ENCODE measurements around the gene CIC. TPM values are rescaled to one million over a fixed set of nuclear protein-coding genes. Genes with fewer than 3 reads are reported as not detected.
A peak's percentile ranks its signal among the peaks of the same experiment; 100 is the strongest.

CIC gene
- total RNA-seq, 4 donors from 2014 or later: 31.4 to 69.4 (median 49.0) TPM

- no peaks in the 10 kb centered on the region for H3K9me3 ChIP-seq
- no peak overlapping the region for H3K4me3 ChIP-seq
- peak; percentile 74 for ATAC-seq
- TF ChIP-seq POLR2AphosphoS5 (IDR thresholded peaks at IDR 0.05) (peak; percentile 17), EP300 (IDR thresholded peaks at IDR 0.05) (no peak), POLR2A (IDR thresholded peaks at IDR 0.05) (no peak)
- TF ChIP-seq, protein P1, sequence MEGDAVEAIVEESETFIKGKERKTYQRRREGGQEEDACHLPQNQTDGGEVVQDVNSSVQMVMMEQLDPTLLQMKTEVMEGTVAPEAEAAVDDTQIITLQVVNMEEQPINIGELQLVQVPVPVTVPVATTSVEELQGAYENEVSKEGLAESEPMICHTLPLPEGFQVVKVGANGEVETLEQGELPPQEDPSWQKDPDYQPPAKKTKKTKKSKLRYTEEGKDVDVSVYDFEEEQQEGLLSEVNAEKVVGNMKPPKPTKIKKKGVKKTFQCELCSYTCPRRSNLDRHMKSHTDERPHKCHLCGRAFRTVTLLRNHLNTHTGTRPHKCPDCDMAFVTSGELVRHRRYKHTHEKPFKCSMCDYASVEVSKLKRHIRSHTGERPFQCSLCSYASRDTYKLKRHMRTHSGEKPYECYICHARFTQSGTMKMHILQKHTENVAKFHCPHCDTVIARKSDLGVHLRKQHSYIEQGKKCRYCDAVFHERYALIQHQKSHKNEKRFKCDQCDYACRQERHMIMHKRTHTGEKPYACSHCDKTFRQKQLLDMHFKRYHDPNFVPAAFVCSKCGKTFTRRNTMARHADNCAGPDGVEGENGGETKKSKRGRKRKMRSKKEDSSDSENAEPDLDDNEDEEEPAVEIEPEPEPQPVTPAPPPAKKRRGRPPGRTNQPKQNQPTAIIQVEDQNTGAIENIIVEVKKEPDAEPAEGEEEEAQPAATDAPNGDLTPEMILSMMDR (IDR thresholded peaks at IDR 0.05): peak in 3 of 4 experiments; percentile 89 to 97 (median 95)
- H3K36me3 ChIP-seq: peaks cover 0 to 46% of the 10 kb centered on the region in 2 donors
- peaks cover 0 to 16% (median 0%) of the 10 kb centered on the region in 3 donors for H3K4me1 ChIP-seq
- 100% methylated on average over 1 of the region's 6 CpGs; no CpG with 5 or more reads in 1 of the 2 donors for WGBS, 2 donors (ENCODE audit: low coverage in 1 of 2)
- no peaks in the 10 kb centered on the region for H3K27me3 ChIP-seq
- H3K27ac ChIP-seq: peak overlapping the region in 1 of 4 donors; percentile 39
Observed at GRCh38 chr19:42295831-42296525, 26.9 kb downstream of the CIC start.

DNA sequence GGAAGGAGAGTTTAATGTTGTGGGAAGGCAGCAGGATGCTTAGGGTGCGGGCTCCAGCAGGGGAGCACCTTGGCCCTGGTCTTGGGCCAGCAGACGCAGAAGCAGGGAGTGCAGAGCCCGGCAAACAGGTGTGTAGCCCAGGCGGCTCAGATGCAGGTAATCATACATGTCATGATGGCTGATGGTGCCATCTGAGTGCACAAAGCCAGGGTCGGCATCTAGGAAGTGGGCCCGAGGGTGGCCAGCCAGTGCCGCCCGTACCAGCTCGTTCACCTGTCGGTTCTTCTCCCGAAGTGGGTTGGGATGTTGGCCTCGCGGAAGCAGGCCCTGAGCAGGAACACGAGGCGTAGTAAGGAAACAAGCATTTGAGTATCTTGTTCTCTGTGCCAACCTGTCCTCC, 28.0 kb downstream of the CIC start:
- H3K4me1 ChIP-seq: peaks cover 0 to 16% (median 4%) of the 10 kb centered on the region in 3 donors
- H3K4me3 ChIP-seq: no peak overlapping the region
- TF ChIP-seq POLR2A (IDR thresholded peaks at IDR 0.05): no peak
- TF ChIP-seq, protein P1 (IDR thresholded peaks at IDR 0.05): no peak
- no peak for TF ChIP-seq EP300 (IDR thresholded peaks at IDR 0.05)
- TF ChIP-seq POLR2AphosphoS5 (IDR thresholded peaks at IDR 0.05): no peak
- H3K27me3 ChIP-seq: no peaks in the 10 kb centered on the region
- peaks cover 0 to 35% of the 10 kb centered on the region in 2 donors for H3K36me3 ChIP-seq
- 73 to 85% methylated on average over 4 of the region's 15 CpGs for WGBS, 2 donors (ENCODE audit: low coverage in 1 of 2)
- no peaks in the 10 kb centered on the region for H3K9me3 ChIP-seq
- no peak overlapping the region for H3K27ac ChIP-seq
- no peak for ATAC-seq

DNA sequence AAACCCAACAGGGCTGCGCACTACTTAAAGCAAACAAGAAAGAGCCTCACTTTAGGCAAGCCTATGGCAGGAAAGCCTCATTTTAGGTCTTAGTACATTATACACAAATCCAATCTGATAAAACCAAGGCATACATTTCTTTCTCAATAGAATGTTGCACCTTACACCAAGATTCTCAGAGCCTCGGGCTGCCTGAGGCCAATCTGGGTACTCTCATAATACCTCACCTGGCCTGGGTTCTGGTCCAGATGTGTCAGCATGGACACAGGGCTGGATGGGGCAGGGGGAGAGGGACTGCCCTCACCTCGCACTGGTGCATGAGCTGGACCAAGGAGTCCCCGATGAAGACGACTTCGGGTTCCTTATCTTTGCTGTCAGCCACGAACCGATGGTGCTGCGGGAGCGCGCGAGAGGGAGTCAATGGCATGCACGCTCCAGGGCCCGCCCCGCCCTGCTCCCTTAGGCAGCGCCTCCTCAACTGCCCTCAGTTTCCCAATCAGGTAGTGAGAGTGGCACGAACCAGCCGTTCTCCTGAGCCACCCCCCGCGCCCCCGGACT, 32.7 kb downstream of the CIC start, which contains the start of gene PRR19:
Gene PRR19, plus strand, starts transcription at position 487 of the 558 bp plus-strand sequence. CDS start 7,453 bp downstream, outside the sequence.
- Histone ChIP-seq H3K27ac (peak within 1 kb of the TSS in 3 of 4 donors; percentile 62 to 73 (median 68)), H3K27me3 (no peaks in the 10 kb centered on the region), H3K36me3 (no peaks in the 10 kb centered on the region), H3K9me3 (no peaks in the 10 kb centered on the region), H3K4me1 (peaks cover 0 to 22% (median 11%) of the 10 kb centered on the region in 3 donors), H3K4me3 (peak within 1 kb of the TSS; percentile 18 to 58)
- TF ChIP-seq, protein P1 (IDR thresholded peaks at IDR 0.05): no peak
- no peak for TF ChIP-seq POLR2AphosphoS5 (IDR thresholded peaks at IDR 0.05)
- no peak for TF ChIP-seq EP300 (IDR thresholded peaks at IDR 0.05)
- no peak for TF ChIP-seq POLR2A (IDR thresholded peaks at IDR 0.05)
- ATAC-seq: peak; percentile 7
- WGBS, 2 donors (ENCODE audit: low coverage in 1 of 2): 17 to 49% methylated on average over 2 to 6 of the region's 21 CpGs

- Histone ChIP-seq H3K4me3 (peak overlapping the region in 1 of 2 donors; percentile 58), H3K36me3 (no peaks in the 10 kb centered on the region), H3K27ac (peak overlapping the region in 1 of 4 donors; percentile 73), H3K9me3 (no peaks in the 10 kb centered on the region), H3K4me1 (peaks cover 0 to 22% (median 11%) of the 10 kb centered on the region in 3 donors), H3K27me3 (no peaks in the 10 kb centered on the region)
- WGBS, 2 donors (ENCODE audit: low coverage in 1 of 2): 0 to 56% methylated on average over 2 to 10 of the region's 11 CpGs
- ATAC-seq: no peak
- TF ChIP-seq POLR2AphosphoS5 (IDR thresholded peaks at IDR 0.05): no peak
Observed at GRCh38 chr19:42303101-42303464, 34.0 kb downstream of the CIC start.

GRCh38 chr19:42303876-42304275, 34.8 kb downstream of the CIC start:
- no peak overlapping the region for H3K27ac ChIP-seq
- ATAC-seq: no peak
- no peaks in the 10 kb centered on the region for H3K9me3 ChIP-seq
- H3K4me3 ChIP-seq: no peak overlapping the region
- WGBS, 2 donors (ENCODE audit: low coverage in 1 of 2): 90 to 92% methylated on average over 2 to 8 of the region's 8 CpGs
- no peaks in the 10 kb centered on the region for H3K36me3 ChIP-seq
- H3K27me3 ChIP-seq: no peaks in the 10 kb centered on the region
- no peak for TF ChIP-seq POLR2AphosphoS5 (IDR thresholded peaks at IDR 0.05)
- TF ChIP-seq POLR2A (IDR thresholded peaks at IDR 0.05): no peak
- TF ChIP-seq, protein P1 (IDR thresholded peaks at IDR 0.05): no peak
- no peak for TF ChIP-seq EP300 (IDR thresholded peaks at IDR 0.05)
- H3K4me1 ChIP-seq: peaks cover 0 to 22% (median 11%) of the 10 kb centered on the region in 3 donors
